ENCODE measurements around the gene TSPAN1. TPM values are rescaled to one million over a fixed set of nuclear protein-coding genes. Genes with fewer than 3 reads are reported as not detected.
A peak's percentile ranks its signal among the peaks of the same experiment; 100 is the strongest.

Gene TSPAN1
- not detected in 2 replicates for total RNA-seq (2014; rRNA removed; shearing (Covaris generic))

- no peaks in the 10 kb centered on the region for H3K36me3 ChIP-seq
- DNase-seq (ENCODE audit: low read depth in 1 of 2, low spot score in 2 of 2): no peak
- H3K27me3 ChIP-seq (replicated peaks): no peaks in the 10 kb centered on the region
- no peak within 1 kb of the TSS for H3K4me3 ChIP-seq
- no peak within 1 kb of the TSS for H3K27ac ChIP-seq
- no peaks in the 10 kb centered on the region for H3K9me3 ChIP-seq (replicated peaks)
- peaks cover 12% of the 10 kb centered on the region for H3K4me1 ChIP-seq (replicated peaks)
These were observed at the start of gene TSPAN1 for GRCh38 chr1:46174448-46175231. TSS of gene TSPAN1 (plus strand) at chr1:46175087. CDS start at chr1:46181108, 6,021 bp downstream.

GRCh38 chr1:46128344-46128743 is 46.5 kb upstream of the TSPAN1 start:
- DNase-seq (ENCODE audit: low read depth in 1 of 2, low spot score in 2 of 2): no peak
- H3K27me3 ChIP-seq (replicated peaks): no peaks in the 10 kb centered on the region
- H3K4me3 ChIP-seq: no peak overlapping the region
- peaks cover 4% of the 10 kb centered on the region for H3K4me1 ChIP-seq (replicated peaks)
- H3K9me3 ChIP-seq (replicated peaks): no peaks in the 10 kb centered on the region
- no peaks in the 10 kb centered on the region for H3K36me3 ChIP-seq
- no peak overlapping the region for H3K27ac ChIP-seq

- Histone ChIP-seq H3K36me3 (no peaks in the 10 kb centered on the region), H3K4me3 (peak overlapping the region; percentile 50), H3K4me1 (replicated peaks) (peaks cover 18% of the 10 kb centered on the region), H3K9me3 (replicated peaks) (no peaks in the 10 kb centered on the region), H3K27ac (no peak overlapping the region), H3K27me3 (replicated peaks) (no peaks in the 10 kb centered on the region)
- peak in 1 of 2 experiments; percentile 32 for DNase-seq (ENCODE audit: low read depth in 1 of 2, low spot score in 2 of 2)
These were observed 44.8 kb upstream of the TSPAN1 start for GRCh38 chr1:46130121-46130520.

GRCh38 chr1:46130606-46131005 is 44.3 kb upstream of the TSPAN1 start:
- peak in 1 of 2 experiments; percentile 22 for DNase-seq (ENCODE audit: low read depth in 1 of 2, low spot score in 2 of 2)
- H3K27ac ChIP-seq: no peak overlapping the region
- no peaks in the 10 kb centered on the region for H3K27me3 ChIP-seq (replicated peaks)
- H3K4me3 ChIP-seq: peak overlapping the region; percentile 50
- no peaks in the 10 kb centered on the region for H3K9me3 ChIP-seq (replicated peaks)
- H3K36me3 ChIP-seq: no peaks in the 10 kb centered on the region
- H3K4me1 ChIP-seq (replicated peaks): peaks cover 18% of the 10 kb centered on the region

- H3K36me3 ChIP-seq: no peaks in the 10 kb centered on the region
- H3K9me3 ChIP-seq (replicated peaks): no peaks in the 10 kb centered on the region
- peak overlapping the region; percentile 50 for H3K4me3 ChIP-seq
- no peak overlapping the region for H3K27ac ChIP-seq
- H3K27me3 ChIP-seq (replicated peaks): no peaks in the 10 kb centered on the region
- peak in 1 of 2 experiments; percentile 41 for DNase-seq (ENCODE audit: low read depth in 1 of 2, low spot score in 2 of 2)
- H3K4me1 ChIP-seq (replicated peaks): peaks cover 18% of the 10 kb centered on the region
These were observed 43.8 kb upstream of the TSPAN1 start for GRCh38 chr1:46131093-46131492.

- H3K9me3 ChIP-seq (replicated peaks): no peaks in the 10 kb centered on the region
- peaks cover 18% of the 10 kb centered on the region for H3K4me1 ChIP-seq (replicated peaks)
- DNase-seq (ENCODE audit: low read depth in 1 of 2, low spot score in 2 of 2): peak; percentile 44 to 61
- no peaks in the 10 kb centered on the region for H3K27me3 ChIP-seq (replicated peaks)
- H3K4me3 ChIP-seq: peak overlapping the region; percentile 50
- H3K27ac ChIP-seq: peak overlapping the region; percentile 99
- no peaks in the 10 kb centered on the region for H3K36me3 ChIP-seq
These were observed 43.0 kb upstream of the TSPAN1 start for GRCh38 chr1:46131712-46132528.

GRCh38 chr1:46132529-46133180 is 42.2 kb upstream of the TSPAN1 start, which contains the start of gene PIK3R3:
TSS of gene PIK3R3 (minus strand) at chr1:46132629. CDS start at chr1:46131952, 677 bp downstream.
- Histone ChIP-seq H3K36me3 (no peaks in the 10 kb centered on the region), H3K27ac (peak within 1 kb of the TSS; percentile 99), H3K4me1 (replicated peaks) (peaks cover 24% of the 10 kb centered on the region), H3K27me3 (replicated peaks) (no peaks in the 10 kb centered on the region), H3K9me3 (replicated peaks) (no peaks in the 10 kb centered on the region), H3K4me3 (peak within 1 kb of the TSS; percentile 50)
- peak; percentile 99 for DNase-seq (ENCODE audit: low read depth in 1 of 2, low spot score in 2 of 2)

GRCh38 chr1:46133181-46133658 is 41.7 kb upstream of the TSPAN1 start:
- Histone ChIP-seq H3K9me3 (replicated peaks) (no peaks in the 10 kb centered on the region), H3K4me3 (peak overlapping the region; percentile 50), H3K27me3 (replicated peaks) (no peaks in the 10 kb centered on the region), H3K27ac (peak overlapping the region; percentile 99), H3K4me1 (replicated peaks) (peaks cover 26% of the 10 kb centered on the region), H3K36me3 (no peaks in the 10 kb centered on the region)
- DNase-seq (ENCODE audit: low read depth in 1 of 2, low spot score in 2 of 2): no peak

- Histone ChIP-seq H3K27me3 (replicated peaks) (no peaks in the 10 kb centered on the region), H3K27ac (no peak overlapping the region; the same call in 1 of the 2 replicates), H3K9me3 (replicated peaks) (no peaks in the 10 kb centered on the region), H3K4me3 (peak overlapping the region; percentile 50), H3K4me1 (replicated peaks) (peaks cover 26% of the 10 kb centered on the region), H3K36me3 (no peaks in the 10 kb centered on the region)
- DNase-seq (ENCODE audit: low read depth in 1 of 2, low spot score in 2 of 2): no peak
These were observed 41.0 kb upstream of the TSPAN1 start for GRCh38 chr1:46133781-46134350.

- H3K27ac ChIP-seq: no peak overlapping the region
- no peaks in the 10 kb centered on the region for H3K27me3 ChIP-seq (replicated peaks)
- no peak overlapping the region for H3K4me3 ChIP-seq
- H3K36me3 ChIP-seq: no peaks in the 10 kb centered on the region
- H3K9me3 ChIP-seq (replicated peaks): no peaks in the 10 kb centered on the region
- DNase-seq (ENCODE audit: low read depth in 1 of 2, low spot score in 2 of 2): no peak
- peaks cover 26% of the 10 kb centered on the region for H3K4me1 ChIP-seq (replicated peaks)
These were observed 40.1 kb upstream of the TSPAN1 start for GRCh38 chr1:46134660-46135331.

- H3K27me3 ChIP-seq (replicated peaks): no peaks in the 10 kb centered on the region
- H3K9me3 ChIP-seq (replicated peaks): no peaks in the 10 kb centered on the region
- H3K4me1 ChIP-seq (replicated peaks): peaks cover 26% of the 10 kb centered on the region
- no peak for DNase-seq (ENCODE audit: low read depth in 1 of 2, low spot score in 2 of 2)
- no peak overlapping the region for H3K27ac ChIP-seq
- no peaks in the 10 kb centered on the region for H3K36me3 ChIP-seq
- no peak overlapping the region for H3K4me3 ChIP-seq
These were observed 38.2 kb upstream of the TSPAN1 start for GRCh38 chr1:46136711-46137110.

GRCh38 chr1:46137916-46138315 is 37.0 kb upstream of the TSPAN1 start:
- DNase-seq (ENCODE audit: low read depth in 1 of 2, low spot score in 2 of 2): peak in 1 of 2 experiments; percentile 52
- Histone ChIP-seq H3K9me3 (replicated peaks) (no peaks in the 10 kb centered on the region), H3K4me1 (replicated peaks) (peaks cover 26% of the 10 kb centered on the region), H3K27ac (peak overlapping the region; percentile 67), H3K4me3 (peak overlapping the region; percentile 22; the same call in 1 of the 2 replicates), H3K27me3 (replicated peaks) (no peaks in the 10 kb centered on the region), H3K36me3 (no peaks in the 10 kb centered on the region)

GRCh38 chr1:46148318-46148717 is 26.6 kb upstream of the TSPAN1 start:
- H3K4me1 ChIP-seq (replicated peaks): no peaks in the 10 kb centered on the region
- no peaks in the 10 kb centered on the region for H3K36me3 ChIP-seq
- H3K27me3 ChIP-seq (replicated peaks): no peaks in the 10 kb centered on the region
- DNase-seq (ENCODE audit: low read depth in 1 of 2, low spot score in 2 of 2): no peak
- H3K27ac ChIP-seq: no peak overlapping the region
- H3K4me3 ChIP-seq: no peak overlapping the region
- no peaks in the 10 kb centered on the region for H3K9me3 ChIP-seq (replicated peaks)
